Fibroblast of lung (primary cell): Measurements from ENCODE around the gene CDR2.

ENCODE experiments used
- CTCF ChIP-seq, 2 donors: IDR thresholded peaks in 1 of 2; conservative IDR thresholded peaks in 1 of 2; 1 replicate in 1 of 2; 2 replicates in 1 of 2; pipeline ENCODE4 v1.5.1; 2011 to 2012; ENCODE audit warnings: low read length in 2 of 2, control low read depth in 1 of 2, inconsistent platforms in 1 of 2, low read depth in 1 of 2, mild to moderate bottlenecking in 1 of 2
- EZH2 ChIP-seq: IDR thresholded peaks from 2 replicates; pipeline ENCODE4 v1.5.1; 2012; ENCODE audit warnings: low read length, control low read depth, mild to moderate bottlenecking; ENCODE audit errors: missing control alignments

DNA sequence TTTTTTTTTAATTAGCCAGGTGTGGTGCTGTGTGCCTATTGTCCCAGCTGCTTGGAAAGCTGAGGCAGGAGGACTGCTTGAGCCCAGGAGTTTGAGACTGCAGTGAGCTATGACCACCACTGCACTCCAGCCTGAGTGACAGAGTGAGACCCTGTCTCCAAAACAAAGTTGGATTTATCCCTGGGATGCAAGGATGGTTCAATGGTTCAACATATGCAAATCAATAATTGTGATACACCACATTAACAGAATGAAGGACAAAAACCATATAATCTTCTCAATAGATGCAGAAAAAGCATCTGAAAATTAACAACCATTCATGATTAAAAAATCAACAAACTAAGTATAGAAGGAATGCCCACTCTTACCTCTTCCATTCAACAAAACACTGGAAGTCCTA is 33.5 kb downstream of the CDR2 start:
- TF ChIP-seq CTCF (conservative IDR thresholded peaks at IDR 0.05 in 1 of 2, IDR thresholded peaks at IDR 0.05 in 1 of 2; ENCODE audit: low read depth in 1 of 2, low read length in 2 of 2): no peak
- TF ChIP-seq EZH2: no peak
